C4-2B (cell line): ENCODE measurements around the gene LIPG.

Source experiments
- CTCF ChIP-seq: fragments of 450-650 bp; conservative IDR thresholded peaks from 2 replicates; pipeline ENCODE4 v1.5.1; 2017; ENCODE audit warnings: mild to moderate bottlenecking
- ZFX ChIP-seq: fragments of 450-650 bp; IDR thresholded peaks from 2 replicates; pipeline ENCODE4 v1.6.1; 2017

DNA sequence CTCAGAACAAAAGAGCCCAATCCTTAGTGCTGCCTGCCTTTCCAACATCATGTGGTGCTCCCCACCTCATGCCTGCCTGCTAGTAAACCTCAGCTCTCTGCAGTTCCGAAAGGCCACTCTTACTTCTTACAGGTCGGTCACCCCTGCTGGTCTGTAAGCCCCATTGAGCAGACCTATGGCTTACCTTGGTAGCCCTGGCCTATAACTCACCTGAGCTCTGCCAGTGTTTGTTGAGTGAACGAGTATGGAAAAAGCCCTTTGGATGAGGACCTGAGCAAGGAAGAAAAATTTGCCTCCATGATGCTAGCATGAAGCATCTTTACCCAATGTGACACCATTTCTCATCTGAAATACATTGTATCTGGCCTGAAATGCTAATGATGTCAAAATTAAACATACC lies 83.3 kb downstream of the LIPG start:
- no peak for TF ChIP-seq CTCF
- TF ChIP-seq ZFX, result no peak
